GM12874 (cell line): Measurements from ENCODE around the gene TGIF1.

Experiments
- CTCF ChIP-seq: IDR thresholded peaks from 2 replicates; pipeline ENCODE4 v1.5.1; 2011; ENCODE audit warnings: low read depth, mild to moderate bottlenecking, control low read depth, low read length, moderate library complexity; ENCODE audit not compliant: insufficient read depth

Gene TGIF1

GRCh38 chr18:3458952-3459853 is 9.2 kb downstream of the TGIF1 start:
- no peak for TF ChIP-seq CTCF

GRCh38 chr18:3460823-3461398 is 10.9 kb downstream of the TGIF1 start:
- no peak for TF ChIP-seq CTCF

GRCh38 chr18:3461704-3462103 is 11.7 kb downstream of the TGIF1 start:
- no peak for TF ChIP-seq CTCF

- TF ChIP-seq CTCF: no peak
These were observed 13.1 kb downstream of the TGIF1 start for GRCh38 chr18:3463051-3463450.

GRCh38 chr18:3466045-3466444 is 16.1 kb downstream of the TGIF1 start:
- no peak for TF ChIP-seq CTCF

GRCh38 chr18:3466872-3467271 is 16.9 kb downstream of the TGIF1 start:
- TF ChIP-seq CTCF: no peak

- TF ChIP-seq CTCF: no peak
These were observed 18.2 kb downstream of the TGIF1 start for GRCh38 chr18:3468066-3468705.
